Caco-2 (cell line): ENCODE measurements around the gene PDLIM7. TPM values are rescaled to one million over a fixed set of nuclear protein-coding genes. Genes with fewer than 3 reads are reported as not detected.

Source experiments
- BruUV-seq: library from RNA; stranded (reverse); fragments of 400-500 nt; replicated peaks from 2 replicates; lab custom pipeline; 2021; lab: Mats Ljungman, UMichigan
- CTCF ChIA-PET: fragments of 300-600 bp; sonication (Branson Sonifier 250); formaldehyde crosslinking; loops from one replicate; lab custom pipeline; 2022; ENCODE audit warnings: antibody characterized with exemption; lab: Charles Lee
- POLR2A ChIA-PET: fragments of 300-600 bp; sonication (Branson Sonifier 250); formaldehyde crosslinking; loops from one replicate; lab custom pipeline; 2022; ENCODE audit warnings: antibody characterized with exemption; lab: Charles Lee
- DNase-seq, 2 experiments: peaks; one replicate each; pipeline versions ENCODE4 v3.0.0 to v3.0.0-alpha.2; 2020 to 2022
- H3K27me3 ChIP-seq: replicated peaks from 2 replicates; pipeline ENCODE4 v1.6.0; 2011; ENCODE audit warnings: low read length; ENCODE audit not compliant: control insufficient read depth, insufficient read depth
- H3K36me3 ChIP-seq: 2 replicates; pipeline ENCODE4 v1.5.1; 2011; ENCODE audit warnings: low read length; ENCODE audit not compliant: control insufficient read depth, insufficient read depth
- H3K4me1 ChIP-seq: fragments of 250-450 bp; sonication (Bioruptor Pico); 2 replicates; pipeline ENCODE4 v1.5.1; 2020; ENCODE audit warnings: mild to moderate bottlenecking
- H3K4me3 ChIP-seq: 2 replicates; pipeline ENCODE4 v1.5.1; 2011; ENCODE audit warnings: low read depth, mild to moderate bottlenecking, control low read depth, low read length
- H3K9me3 ChIP-seq: fragments of 250-450 bp; sonication (Bioruptor Pico); 2 replicates; pipeline ENCODE4 v1.5.1; 2020; ENCODE audit warnings: mild to moderate bottlenecking, moderate library complexity
- H3K27ac Mint-ChIP-seq: one replicate; pipeline ENCODE4 v1.8.0; 2022; ENCODE audit warnings: mixed read lengths; ENCODE audit not compliant: unreplicated experiment
- H3K27me3 Mint-ChIP-seq: one replicate; pipeline ENCODE4 v1.8.0; 2022; ENCODE audit warnings: mixed read lengths; ENCODE audit not compliant: insufficient read depth, unreplicated experiment
- H3K36me3 Mint-ChIP-seq: one replicate; pipeline ENCODE4 v1.8.0; 2022; ENCODE audit warnings: mild to moderate bottlenecking, mixed read lengths; ENCODE audit not compliant: insufficient read depth, unreplicated experiment
- H3K4me1 Mint-ChIP-seq: one replicate; pipeline ENCODE4 v1.8.0; 2022; ENCODE audit warnings: low read depth, mixed read lengths; ENCODE audit not compliant: unreplicated experiment
- H3K4me3 Mint-ChIP-seq: one replicate; pipeline ENCODE4 v1.8.0; 2022; ENCODE audit warnings: mild to moderate bottlenecking, moderate library complexity, mixed read lengths; ENCODE audit not compliant: unreplicated experiment
- H3K9me3 Mint-ChIP-seq: one replicate; pipeline ENCODE4 v1.8.0; 2022; ENCODE audit warnings: mixed read lengths; ENCODE audit not compliant: unreplicated experiment
- intact Hi-C: fragments of 100-400 bp; cut with micrococcal nuclease; formaldehyde crosslinking; loops from one replicate; pipeline ENCODE4 v1.10.0; 2022; ENCODE audit not compliant: unreplicated experiment
- total RNA-seq: library from RNA; stranded (reverse); gene quantifications from 2 replicates; pipeline ENCODE4 v1.2.3, GENCODE V29; 2022
- TF ChIP-seq, protein P1 (sequence below), 2 experiments: fragments of 200-600 bp in 1 of 2; IDR thresholded peaks; 1 replicate in 1 of 2; 2 replicates in 1 of 2; pipeline versions ENCODE4 v1.5.1 to v1.8.0; 2011 to 2022; ENCODE audit warnings: antibody characterized with exemption in 1 of 2, control low read depth in 1 of 2, inconsistent platforms in 1 of 2, low read depth in 1 of 2, low read length in 1 of 2, mild to moderate bottlenecking in 1 of 2, moderate library complexity in 1 of 2; ENCODE audit not compliant: insufficient read depth in 1 of 2, severe bottlenecking in 1 of 2, unreplicated experiment in 1 of 2

PDLIM7 gene
- total RNA-seq, 1 experiment from 2014 or later: 49.1 TPM

DNA sequence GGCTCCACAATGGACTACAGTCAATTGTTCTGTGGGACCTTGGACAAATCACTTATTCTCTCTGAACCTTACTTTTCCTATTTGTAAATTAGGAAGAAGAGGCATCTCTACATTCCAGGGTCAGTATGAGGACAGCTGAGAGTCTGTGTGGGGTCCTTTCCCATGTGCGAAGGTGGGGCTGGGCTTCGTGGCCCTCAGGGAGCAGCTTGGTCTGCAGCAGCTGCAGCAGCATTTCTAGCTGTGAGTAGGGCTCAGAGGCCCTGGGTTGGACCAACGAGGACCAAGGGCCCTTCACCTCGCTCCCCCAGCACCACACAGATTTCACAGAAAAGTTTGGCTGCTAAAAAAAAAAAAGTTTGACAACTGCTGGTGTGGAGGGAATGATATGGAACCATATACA, 28.8 kb upstream of the PDLIM7 start:
- H3K4me1 ChIP-seq: no peaks in the 10 kb centered on the region
- Mint-ChIP-seq H3K4me3 (no peak overlapping the region), H3K27me3 (no peaks in the 10 kb centered on the region), H3K27ac (no peak overlapping the region), H3K36me3 (peaks cover 39% of the 10 kb centered on the region), H3K4me1 (no peaks in the 10 kb centered on the region), H3K9me3 (no peaks in the 10 kb centered on the region)
- H3K4me3 ChIP-seq: no peak overlapping the region
- peak in 1 of 2 experiments; percentile 9 for DNase-seq
- H3K36me3 ChIP-seq: peaks cover 12% of the 10 kb centered on the region
- CTCF ChIA-PET: no interaction called here
- no TSS peak for BruUV-seq
- intact Hi-C loops: no loop called here
- POLR2A ChIA-PET: no interaction called here
- TF ChIP-seq, protein P1, sequence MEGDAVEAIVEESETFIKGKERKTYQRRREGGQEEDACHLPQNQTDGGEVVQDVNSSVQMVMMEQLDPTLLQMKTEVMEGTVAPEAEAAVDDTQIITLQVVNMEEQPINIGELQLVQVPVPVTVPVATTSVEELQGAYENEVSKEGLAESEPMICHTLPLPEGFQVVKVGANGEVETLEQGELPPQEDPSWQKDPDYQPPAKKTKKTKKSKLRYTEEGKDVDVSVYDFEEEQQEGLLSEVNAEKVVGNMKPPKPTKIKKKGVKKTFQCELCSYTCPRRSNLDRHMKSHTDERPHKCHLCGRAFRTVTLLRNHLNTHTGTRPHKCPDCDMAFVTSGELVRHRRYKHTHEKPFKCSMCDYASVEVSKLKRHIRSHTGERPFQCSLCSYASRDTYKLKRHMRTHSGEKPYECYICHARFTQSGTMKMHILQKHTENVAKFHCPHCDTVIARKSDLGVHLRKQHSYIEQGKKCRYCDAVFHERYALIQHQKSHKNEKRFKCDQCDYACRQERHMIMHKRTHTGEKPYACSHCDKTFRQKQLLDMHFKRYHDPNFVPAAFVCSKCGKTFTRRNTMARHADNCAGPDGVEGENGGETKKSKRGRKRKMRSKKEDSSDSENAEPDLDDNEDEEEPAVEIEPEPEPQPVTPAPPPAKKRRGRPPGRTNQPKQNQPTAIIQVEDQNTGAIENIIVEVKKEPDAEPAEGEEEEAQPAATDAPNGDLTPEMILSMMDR (IDR thresholded peaks at IDR 0.05; ENCODE audit: insufficient read depth in 1 of 2, low read depth in 1 of 2, low read length in 1 of 2, severe bottlenecking in 1 of 2, unreplicated experiment in 1 of 2): no peak
- H3K27me3 ChIP-seq: no peaks in the 10 kb centered on the region
- H3K9me3 ChIP-seq: no peaks in the 10 kb centered on the region

DNA sequence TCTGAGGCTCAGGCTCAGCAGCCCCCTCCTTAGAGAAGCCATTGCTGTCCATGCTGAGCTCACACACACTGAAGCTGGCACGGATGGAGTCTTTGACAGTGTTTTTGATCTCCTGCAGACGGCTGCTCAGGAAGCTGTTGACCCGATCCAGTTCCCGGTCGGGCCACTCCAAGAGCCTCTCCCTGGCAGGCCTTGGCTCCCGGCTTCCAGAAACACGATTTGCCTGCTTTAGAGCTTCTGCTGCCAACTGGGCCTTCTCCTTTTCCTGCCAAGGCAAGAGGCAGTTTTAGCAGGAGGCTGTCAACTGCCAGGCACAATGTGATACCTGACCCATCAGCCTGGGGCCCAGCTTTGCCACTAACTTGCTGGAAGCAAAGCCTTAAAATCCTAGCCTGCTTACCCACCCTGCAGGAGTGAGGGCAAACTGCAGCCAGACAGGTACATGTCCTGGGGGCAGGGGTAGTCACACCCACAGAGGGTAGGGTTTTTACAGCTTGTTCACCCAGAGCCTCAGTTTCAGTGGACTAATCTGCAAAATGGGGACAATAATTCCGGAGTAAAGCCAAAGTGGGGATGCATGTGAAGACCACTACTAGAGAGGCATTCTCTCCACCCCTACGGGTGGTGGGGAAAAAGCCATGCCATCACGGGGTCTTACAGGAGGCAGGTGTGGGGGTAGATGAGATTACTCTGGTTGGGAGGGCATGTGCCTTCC, 27.7 kb upstream of the PDLIM7 start:
- H3K27ac Mint-ChIP-seq: no peak overlapping the region
- Histone ChIP-seq H3K27me3 (no peaks in the 10 kb centered on the region), H3K36me3 (peaks cover 12% of the 10 kb centered on the region), H3K9me3 (no peaks in the 10 kb centered on the region), H3K4me3 (no peak overlapping the region), H3K4me1 (no peaks in the 10 kb centered on the region)
- DNase-seq: peak in 1 of 2 experiments; percentile 25
- H3K4me1 Mint-ChIP-seq: peaks cover 6% of the 10 kb centered on the region
- no peaks in the 10 kb centered on the region for H3K27me3 Mint-ChIP-seq
- TF ChIP-seq, protein P1 (IDR thresholded peaks at IDR 0.05; ENCODE audit: insufficient read depth in 1 of 2, low read depth in 1 of 2, low read length in 1 of 2, severe bottlenecking in 1 of 2, unreplicated experiment in 1 of 2): no peak
- ChIA-PET POLR2A (no interaction called here), CTCF (interaction anchor here (0.8 kb wide), 1 partner anchor 15 kb away, joined by 3 read pairs; no protein-coding TSS in a partner anchor)
- H3K36me3 Mint-ChIP-seq: peaks cover 44% of the 10 kb centered on the region
- BruUV-seq: no TSS peak
- intact Hi-C loops: no loop called here
- H3K4me3 Mint-ChIP-seq: no peak overlapping the region
- no peaks in the 10 kb centered on the region for H3K9me3 Mint-ChIP-seq

GRCh38 chr5:177524539-177524900, 27.1 kb upstream of the PDLIM7 start:
- intact Hi-C loops: no loop called here
- no peaks in the 10 kb centered on the region for H3K9me3 Mint-ChIP-seq
- no peak overlapping the region for H3K27ac Mint-ChIP-seq
- no peak for DNase-seq
- peaks cover 9% of the 10 kb centered on the region for H3K4me1 Mint-ChIP-seq
- H3K4me3 ChIP-seq: no peak overlapping the region
- H3K4me3 Mint-ChIP-seq: no peak overlapping the region
- no peaks in the 10 kb centered on the region for H3K27me3 ChIP-seq
- CTCF ChIA-PET: interaction anchor here (0.8 kb wide), 1 partner anchor 14 kb away, joined by 3 read pairs; no protein-coding TSS in a partner anchor
- POLR2A ChIA-PET: no interaction called here
- BruUV-seq: no TSS peak
- H3K9me3 ChIP-seq: no peaks in the 10 kb centered on the region
- TF ChIP-seq, protein P1 (IDR thresholded peaks at IDR 0.05; ENCODE audit: insufficient read depth in 1 of 2, low read depth in 1 of 2, low read length in 1 of 2, severe bottlenecking in 1 of 2, unreplicated experiment in 1 of 2): no peak
- 0 out of 2 replicates have a peak, but pooled peaks cover 2% of the 10 kb centered on the region for H3K4me1 ChIP-seq
- H3K36me3 Mint-ChIP-seq: peaks cover 50% of the 10 kb centered on the region
- H3K27me3 Mint-ChIP-seq: no peaks in the 10 kb centered on the region
- H3K36me3 ChIP-seq: peaks cover 12% of the 10 kb centered on the region
